Central memory CD8-positive, alpha-beta T cell (primary cell): Measurements from ENCODE around the gene SMIM7.

ENCODE experiments used
- ATAC-seq: fragments of 150-1000 bp; cut with Tn5 transposase; replicated peaks from 2 replicates; pipeline ENCODE4 v1.10.0; 2022; ENCODE audit warnings: mild to moderate bottlenecking, moderate FRiP score, moderate number of reproducible peaks; ENCODE audit not compliant: poor library complexity, severe bottlenecking; ENCODE audit errors: extremely low read depth
- DNase-seq, 2 donors: peaks; one replicate each; pipeline ENCODE4 v3.0.0; 2021; ENCODE audit warnings: low spot score in 2 of 2
- H3K27ac Mint-ChIP-seq: one replicate; pipeline ENCODE4 v1.8.0; 2022; ENCODE audit warnings: low read depth, mild to moderate bottlenecking, moderate library complexity, mixed read lengths
- H3K27me3 Mint-ChIP-seq: one replicate; pipeline ENCODE4 v1.8.0; 2022; ENCODE audit warnings: mixed read lengths
- H3K36me3 Mint-ChIP-seq: one replicate; pipeline ENCODE4 v1.8.0; 2022; ENCODE audit warnings: mild to moderate bottlenecking, moderate library complexity, mixed read lengths; ENCODE audit not compliant: insufficient read depth
- H3K4me1 Mint-ChIP-seq: one replicate; pipeline ENCODE4 v1.8.0; 2022; ENCODE audit warnings: mixed read lengths
- H3K4me3 Mint-ChIP-seq: one replicate; pipeline ENCODE4 v1.8.0; 2022; ENCODE audit warnings: mild to moderate bottlenecking, moderate library complexity, mixed read lengths
- H3K9me3 Mint-ChIP-seq: one replicate; pipeline ENCODE4 v1.8.0; 2022; ENCODE audit warnings: mixed read lengths

The SMIM7 gene

GRCh38 chr19:16599655-16600346, 60.1 kb downstream of the SMIM7 start:
- Mint-ChIP-seq H3K27ac (peak overlapping the region; percentile 79), H3K27me3 (no peaks in the 10 kb centered on the region), H3K4me3 (no peak overlapping the region), H3K36me3 (peaks cover 12% of the 10 kb centered on the region), H3K4me1 (peaks cover 54% of the 10 kb centered on the region), H3K9me3 (no peaks in the 10 kb centered on the region)
- DNase-seq: no peak
- no peak for ATAC-seq

- ATAC-seq (no peak), DNase-seq (no peak)
- Mint-ChIP-seq H3K27ac (no peak overlapping the region), H3K4me3 (no peak overlapping the region), H3K27me3 (no peaks in the 10 kb centered on the region), H3K9me3 (no peaks in the 10 kb centered on the region), H3K4me1 (peaks cover 54% of the 10 kb centered on the region), H3K36me3 (peaks cover 11% of the 10 kb centered on the region)
These were observed 61.1 kb downstream of the SMIM7 start for GRCh38 chr19:16598848-16599247.

GRCh38 chr19:16596399-16596798, 63.5 kb downstream of the SMIM7 start:
- Mint-ChIP-seq H3K27me3 (no peaks in the 10 kb centered on the region), H3K9me3 (no peaks in the 10 kb centered on the region), H3K27ac (no peak overlapping the region), H3K4me3 (no peak overlapping the region), H3K36me3 (peaks cover 12% of the 10 kb centered on the region), H3K4me1 (peaks cover 57% of the 10 kb centered on the region)
- no peak for ATAC-seq
- no peak for DNase-seq
